ENCODE measurements around the gene MYO9B. TPM values are rescaled to one million over a fixed set of nuclear protein-coding genes. Genes with fewer than 3 reads are reported as not detected.

Gene MYO9B
- polyA plus RNA-seq, 3 donors: 5.9 to 366 (median 7.5) TPM

DNA sequence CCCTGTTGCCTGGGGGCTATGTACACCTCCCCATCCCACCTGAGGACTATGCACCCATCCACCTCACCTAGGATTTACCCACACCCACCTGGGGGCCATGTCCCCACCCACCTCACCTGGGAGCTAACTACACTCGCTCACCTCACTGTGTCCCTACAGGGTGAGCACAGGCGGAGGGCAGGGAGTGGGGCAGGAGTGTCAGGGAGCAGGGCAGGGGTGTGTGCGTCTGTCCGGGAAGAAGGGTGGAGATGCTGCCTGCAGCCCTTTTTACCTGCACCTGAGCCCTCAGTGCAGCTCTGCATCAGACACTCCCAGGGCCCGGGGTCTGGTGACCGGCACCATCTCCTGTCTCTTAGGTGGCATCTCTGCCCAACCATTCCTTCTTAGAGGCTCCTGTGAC is 38.4 kb upstream of the MYO9B start:
- peaks cover 22% of the 10 kb centered on the region for H3K4me1 Mint-ChIP-seq
- DNase-seq: no peak
- H3K4me3 ChIP-seq (replicated peaks in 1 of 3; ENCODE audit: low read depth in 2 of 3, low read length in 3 of 3): no peak overlapping the region
- intact Hi-C loops (cut with micrococcal nuclease): no loop called here
- H3K79me2 ChIP-seq (ENCODE audit: insufficient read depth, low read length): no peaks in the 10 kb centered on the region
- peaks cover 18 to 32% (median 31%) of the 10 kb centered on the region in 3 donors for H3K27me3 Mint-ChIP-seq (ENCODE audit: low read depth in 3 of 3)
- WGBS (ENCODE audit: insufficient coverage): 84% methylated on average over 2 of the region's 6 CpGs
- H3K27ac Mint-ChIP-seq: peak overlapping the region in 2 of 7 donors; percentile 53 to 87
- H2AFZ ChIP-seq (ENCODE audit: insufficient read depth, low read depth, low read length, poor library complexity, severe bottlenecking): no peak overlapping the region
- H3K27me3 ChIP-seq (ENCODE audit: control insufficient read depth in 2 of 2, insufficient read depth in 2 of 2, low read length in 2 of 2): peaks cover 0 to 5% of the 10 kb centered on the region in 2 donors
- no peak overlapping the region for H3K9ac ChIP-seq (ENCODE audit: insufficient read depth, low read length, poor library complexity, severe bottlenecking)
- H3K4me2 ChIP-seq (replicated peaks; ENCODE audit: extremely low read depth, low read length, poor library complexity, severe bottlenecking): no peak overlapping the region
- H3K4me3 Mint-ChIP-seq: peak overlapping the region in 1 of 2 donors; percentile 26
- no peaks in the 10 kb centered on the region for H4K20me1 ChIP-seq (ENCODE audit: insufficient read depth, low read length)
- no peak overlapping the region for H3K27ac ChIP-seq (ENCODE audit: low read depth in 1 of 2, low read length in 2 of 2)
- peaks cover 0 to 10% (median 0%) of the 10 kb centered on the region in 7 donors for H3K9me3 Mint-ChIP-seq
- H3K4me1 ChIP-seq (ENCODE audit: control insufficient read depth in 1 of 2, insufficient read depth in 2 of 2, low read length in 2 of 2): peaks cover 13 to 20% of the 10 kb centered on the region in 2 donors
- no peaks in the 10 kb centered on the region for H3K9me3 ChIP-seq (replicated peaks in 1 of 2; ENCODE audit: control insufficient read depth in 1 of 2, insufficient read depth in 1 of 2, low read length in 2 of 2)
- TF ChIP-seq, protein P1, sequence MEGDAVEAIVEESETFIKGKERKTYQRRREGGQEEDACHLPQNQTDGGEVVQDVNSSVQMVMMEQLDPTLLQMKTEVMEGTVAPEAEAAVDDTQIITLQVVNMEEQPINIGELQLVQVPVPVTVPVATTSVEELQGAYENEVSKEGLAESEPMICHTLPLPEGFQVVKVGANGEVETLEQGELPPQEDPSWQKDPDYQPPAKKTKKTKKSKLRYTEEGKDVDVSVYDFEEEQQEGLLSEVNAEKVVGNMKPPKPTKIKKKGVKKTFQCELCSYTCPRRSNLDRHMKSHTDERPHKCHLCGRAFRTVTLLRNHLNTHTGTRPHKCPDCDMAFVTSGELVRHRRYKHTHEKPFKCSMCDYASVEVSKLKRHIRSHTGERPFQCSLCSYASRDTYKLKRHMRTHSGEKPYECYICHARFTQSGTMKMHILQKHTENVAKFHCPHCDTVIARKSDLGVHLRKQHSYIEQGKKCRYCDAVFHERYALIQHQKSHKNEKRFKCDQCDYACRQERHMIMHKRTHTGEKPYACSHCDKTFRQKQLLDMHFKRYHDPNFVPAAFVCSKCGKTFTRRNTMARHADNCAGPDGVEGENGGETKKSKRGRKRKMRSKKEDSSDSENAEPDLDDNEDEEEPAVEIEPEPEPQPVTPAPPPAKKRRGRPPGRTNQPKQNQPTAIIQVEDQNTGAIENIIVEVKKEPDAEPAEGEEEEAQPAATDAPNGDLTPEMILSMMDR (IDR thresholded peaks at IDR 0.05): no peak
- no peaks in the 10 kb centered on the region for H3K36me3 ChIP-seq (replicated peaks in 1 of 2; ENCODE audit: control insufficient read depth in 1 of 2, insufficient read depth in 2 of 2, low read length in 2 of 2)
- no peaks in the 10 kb centered on the region for H3K36me3 Mint-ChIP-seq

DNA sequence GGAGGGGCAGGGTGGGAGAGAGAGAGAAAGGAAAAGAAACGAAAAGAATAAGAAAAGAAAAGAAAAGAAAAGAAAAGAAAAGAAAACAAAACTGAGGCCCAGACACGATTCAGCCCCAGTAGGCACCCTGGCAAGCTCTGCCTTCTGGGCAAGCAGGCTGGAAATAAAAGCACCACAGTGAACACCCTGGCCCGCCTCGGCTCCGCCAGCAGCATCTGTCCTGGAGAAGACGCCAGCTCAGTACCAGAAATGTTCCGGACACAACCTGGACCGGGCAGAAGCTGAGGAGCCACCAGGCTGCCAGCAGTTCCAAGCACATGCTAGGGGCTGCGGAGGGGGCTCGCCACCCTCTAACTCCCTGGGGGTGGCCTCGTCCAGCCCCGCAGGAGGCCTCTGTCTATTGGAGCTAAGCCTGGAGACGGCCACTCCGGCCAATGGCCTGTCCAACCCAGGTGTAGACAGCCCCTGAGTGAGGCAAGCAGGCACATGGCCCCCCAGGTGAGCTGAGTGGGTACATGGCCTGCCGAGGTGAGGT is 37.5 kb upstream of the MYO9B start:
- peaks cover 0 to 3% of the 10 kb centered on the region in 2 donors for H3K27me3 ChIP-seq (ENCODE audit: control insufficient read depth in 2 of 2, insufficient read depth in 2 of 2, low read length in 2 of 2)
- H3K27ac Mint-ChIP-seq: peak overlapping the region in 1 of 7 donors; percentile 32

More for the DNA sequence above, 37.5 kb upstream of the MYO9B start:
- no peaks in the 10 kb centered on the region for H4K20me1 ChIP-seq (ENCODE audit: insufficient read depth, low read length)
- peaks cover 0 to 10% (median 0%) of the 10 kb centered on the region in 7 donors for H3K9me3 Mint-ChIP-seq
- peaks cover 16 to 34% (median 30%) of the 10 kb centered on the region in 3 donors for H3K27me3 Mint-ChIP-seq (ENCODE audit: low read depth in 3 of 3)
- H3K4me1 ChIP-seq (ENCODE audit: control insufficient read depth in 1 of 2, insufficient read depth in 2 of 2, low read length in 2 of 2): peaks cover 13 to 14% of the 10 kb centered on the region in 2 donors
- WGBS (ENCODE audit: insufficient coverage): 91% methylated on average over 10 of the region's 15 CpGs
- no peak overlapping the region for H3K9ac ChIP-seq (ENCODE audit: insufficient read depth, low read length, poor library complexity, severe bottlenecking)
- peak overlapping the region in 1 of 2 donors; percentile 30 for H3K4me3 Mint-ChIP-seq
- no peak for DNase-seq
- intact Hi-C loops (cut with micrococcal nuclease): no loop called here
- H3K36me3 ChIP-seq (replicated peaks in 1 of 2; ENCODE audit: control insufficient read depth in 1 of 2, insufficient read depth in 2 of 2, low read length in 2 of 2): no peaks in the 10 kb centered on the region
- peaks cover 15% of the 10 kb centered on the region for H3K4me1 Mint-ChIP-seq
- no peak overlapping the region for H3K4me3 ChIP-seq (replicated peaks in 1 of 3; ENCODE audit: low read depth in 2 of 3, low read length in 3 of 3)
- H3K4me2 ChIP-seq (replicated peaks; ENCODE audit: extremely low read depth, low read length, poor library complexity, severe bottlenecking): no peak overlapping the region
- H2AFZ ChIP-seq (ENCODE audit: insufficient read depth, low read depth, low read length, poor library complexity, severe bottlenecking): no peak overlapping the region
- no peak overlapping the region for H3K27ac ChIP-seq (ENCODE audit: low read depth in 1 of 2, low read length in 2 of 2)
- TF ChIP-seq, protein P1 (IDR thresholded peaks at IDR 0.05): no peak
- H3K79me2 ChIP-seq (ENCODE audit: insufficient read depth, low read length): no peaks in the 10 kb centered on the region
- no peaks in the 10 kb centered on the region for H3K36me3 Mint-ChIP-seq
- H3K9me3 ChIP-seq (replicated peaks in 1 of 2; ENCODE audit: control insufficient read depth in 1 of 2, insufficient read depth in 1 of 2, low read length in 2 of 2): no peaks in the 10 kb centered on the region

Data from CD14-positive monocyte (primary cell).